Kidney glomerular epithelial cell (primary cell): Measurements from ENCODE around the gene CPA4.

Experiments used
- DNase-seq: peaks from one replicate; lab custom pipeline; 2025; lab: John Stamatoyannopoulos, UW

The CPA4 gene

GRCh38 chr7:130275826-130276297, 17.1 kb upstream of the CPA4 start:
- DNase-seq: peak; percentile 27

DNA sequence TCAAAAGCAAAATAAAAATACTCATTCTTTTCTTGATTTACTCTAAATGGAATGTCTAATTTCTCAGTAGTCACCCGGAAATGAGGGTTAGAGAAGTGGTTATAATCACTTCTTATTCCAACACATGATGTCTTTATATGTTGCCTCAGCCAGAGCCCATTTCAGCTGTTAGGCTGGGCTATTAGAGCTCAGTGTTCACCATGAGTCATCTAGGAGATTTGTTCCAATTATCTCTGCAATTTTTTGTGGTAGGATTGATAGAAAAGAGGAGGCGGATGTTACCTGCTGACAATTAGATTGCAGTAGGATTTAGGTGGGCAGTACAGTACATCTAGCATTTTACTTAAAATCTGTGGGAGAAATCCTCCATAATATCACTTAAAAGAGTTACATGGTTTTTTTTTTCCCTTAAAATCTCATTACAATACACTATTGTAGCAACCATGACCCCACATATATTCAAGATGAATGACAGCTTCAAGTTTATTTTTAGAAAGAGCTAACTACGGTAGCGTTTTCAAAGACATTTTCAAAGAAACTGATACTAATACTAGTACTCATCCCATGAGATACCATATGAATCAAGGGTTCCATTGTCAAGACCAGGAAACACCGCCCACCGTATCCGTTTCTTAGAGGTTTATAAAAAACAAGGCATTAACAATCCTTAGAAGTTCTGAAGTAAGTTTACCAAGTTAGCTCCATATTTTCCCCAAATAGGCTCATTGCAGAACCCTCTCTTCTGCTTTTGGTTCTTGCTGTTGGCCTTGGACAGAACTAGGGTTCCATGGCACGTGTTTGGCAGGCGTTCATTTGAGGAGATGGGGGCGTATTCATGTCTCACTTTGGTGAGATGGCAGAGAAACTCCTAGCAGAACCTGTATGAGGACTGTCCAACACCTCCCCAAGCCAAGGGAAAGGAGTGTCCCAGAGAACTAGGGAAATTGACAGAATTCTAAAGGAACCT, 15.9 kb upstream of the CPA4 start:
- peak; percentile 15 for DNase-seq

DNA sequence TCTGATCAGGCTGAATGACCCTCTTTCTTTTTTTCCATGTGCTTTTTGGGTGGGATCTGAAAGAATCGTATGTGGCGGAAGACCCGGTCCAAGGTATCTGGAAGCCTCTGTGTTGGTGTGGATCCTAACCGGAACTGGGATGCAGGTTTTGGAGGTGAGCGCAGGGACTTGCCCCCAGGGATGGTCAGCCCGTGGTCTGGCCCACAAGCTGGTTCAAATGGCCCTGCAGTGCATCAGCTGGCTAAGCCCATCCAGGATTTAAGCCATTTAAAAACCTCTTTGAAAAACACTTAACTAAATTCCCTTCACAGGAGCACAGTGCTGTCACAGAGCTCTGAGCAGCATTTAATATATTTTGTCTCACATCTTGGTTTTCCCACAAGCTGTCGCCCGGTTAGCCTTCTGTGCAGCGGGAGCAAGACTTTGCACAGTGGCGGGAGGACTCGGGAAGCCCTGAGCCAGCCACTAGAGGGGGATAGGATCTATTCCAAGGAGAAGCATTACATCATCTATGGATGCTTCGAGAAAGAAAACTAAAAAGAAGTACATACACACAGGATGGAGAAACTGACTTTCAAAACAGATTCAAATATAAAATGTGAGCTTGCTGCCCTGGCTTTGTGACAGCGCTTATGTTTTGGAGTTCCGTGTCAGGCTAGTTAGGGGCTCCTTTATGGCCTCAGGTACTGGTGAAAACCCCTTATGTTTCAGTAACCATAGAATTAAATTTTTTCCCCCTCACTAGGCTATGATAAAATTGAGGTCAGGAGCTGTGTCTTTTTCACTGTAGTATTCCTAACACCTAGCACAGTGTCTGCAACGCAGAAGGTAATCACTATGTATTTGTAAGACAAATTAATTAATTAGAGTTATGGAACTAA, 15.0 kb upstream of the CPA4 start:
- peak; percentile 34 for DNase-seq

GRCh38 chr7:130278860-130279259, 14.1 kb upstream of the CPA4 start:
- no peak for DNase-seq

- DNase-seq: no peak
Observed at GRCh38 chr7:130279286-130279685, 13.7 kb upstream of the CPA4 start.

- no peak for DNase-seq
Observed at GRCh38 chr7:130279906-130280305, 13.1 kb upstream of the CPA4 start.

DNA sequence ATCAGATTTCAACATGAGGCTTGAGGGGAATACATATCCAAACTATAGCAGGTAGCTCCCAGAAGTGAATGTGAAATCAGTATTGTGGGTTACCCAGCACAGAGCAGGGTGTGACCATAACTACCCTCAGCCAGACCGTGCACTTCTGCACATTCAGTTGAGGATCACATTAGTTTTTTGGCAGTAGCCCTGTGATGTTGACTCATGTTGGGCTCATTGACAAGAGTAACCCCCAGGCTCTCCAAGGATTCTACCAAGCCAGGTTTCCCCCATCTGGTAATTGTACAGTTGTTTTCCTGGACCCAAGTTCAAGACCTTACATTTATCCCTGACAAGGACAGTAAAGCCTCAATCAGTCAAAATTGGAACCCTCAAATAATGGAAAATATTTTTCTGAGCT, 11.7 kb upstream of the CPA4 start:
- DNase-seq: no peak

- no peak for DNase-seq
Observed at GRCh38 chr7:130286881-130287280, 6.1 kb upstream of the CPA4 start.

DNA sequence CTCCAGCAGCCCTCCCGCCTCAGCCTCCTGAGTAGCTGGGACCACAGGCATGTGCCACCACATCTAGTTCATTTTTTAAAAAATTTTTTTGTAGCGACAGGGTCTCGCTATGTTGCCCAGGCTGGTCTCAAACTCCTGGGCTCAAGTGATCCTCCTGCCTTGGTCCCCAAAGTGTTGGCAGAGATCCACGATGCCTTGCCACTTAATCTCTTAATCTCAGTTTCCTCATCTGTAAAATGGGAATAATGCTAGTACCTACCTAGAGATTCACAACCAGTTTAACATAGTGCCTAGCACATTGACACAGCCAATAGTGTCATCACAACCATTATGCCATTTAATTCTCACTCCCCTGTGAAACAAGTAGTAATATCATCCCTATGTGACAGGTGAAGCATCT, 4.8 kb upstream of the CPA4 start:
- DNase-seq: no peak

GRCh38 chr7:130288829-130289228, 4.1 kb upstream of the CPA4 start:
- no peak for DNase-seq

DNA sequence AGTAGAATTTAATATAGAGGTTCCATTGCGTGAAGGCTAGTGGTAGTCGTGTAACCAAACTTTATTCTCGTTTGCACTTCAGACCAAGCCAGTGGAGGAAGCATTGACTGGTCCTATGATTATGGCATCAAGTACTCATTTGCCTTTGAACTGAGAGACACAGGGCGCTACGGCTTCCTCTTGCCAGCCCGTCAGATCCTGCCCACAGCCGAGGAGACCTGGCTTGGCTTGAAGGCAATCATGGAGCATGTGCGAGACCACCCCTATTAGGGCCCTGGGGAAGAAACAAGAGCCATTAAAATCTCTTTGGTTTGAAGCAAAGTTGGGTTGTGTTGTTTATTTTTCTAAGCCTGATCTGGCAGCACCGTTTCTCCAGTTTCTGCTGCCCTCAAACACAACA, 3.5 kb upstream of the CPA4 start:
- no peak for DNase-seq

- DNase-seq: peak; percentile 74
Observed at GRCh38 chr7:130290745-130291144, 2.2 kb upstream of the CPA4 start.

- DNase-seq: no peak
Observed at GRCh38 chr7:130293521-130293920, 560 bp downstream of the CPA4 start.

DNA sequence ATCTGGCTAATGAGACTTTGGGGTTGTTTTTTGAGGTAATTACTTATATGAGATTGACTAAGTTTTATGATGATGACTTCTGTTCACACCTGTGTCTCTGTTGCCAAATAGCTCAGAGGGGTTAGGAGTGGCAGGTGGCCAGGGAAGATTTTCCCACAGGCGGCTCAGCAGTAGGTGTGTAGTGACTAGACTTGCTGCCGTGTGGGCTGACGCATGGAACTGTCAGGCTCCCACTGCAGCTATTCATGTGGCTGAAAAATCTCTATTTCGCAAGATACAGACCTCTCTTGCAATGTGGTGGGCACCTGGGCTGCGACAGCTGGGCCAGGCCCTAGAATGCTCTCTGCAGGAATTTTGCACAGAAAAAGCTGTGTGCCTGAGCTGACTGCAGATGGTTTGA, 1.4 kb downstream of the CPA4 start:
- no peak for DNase-seq

DNA sequence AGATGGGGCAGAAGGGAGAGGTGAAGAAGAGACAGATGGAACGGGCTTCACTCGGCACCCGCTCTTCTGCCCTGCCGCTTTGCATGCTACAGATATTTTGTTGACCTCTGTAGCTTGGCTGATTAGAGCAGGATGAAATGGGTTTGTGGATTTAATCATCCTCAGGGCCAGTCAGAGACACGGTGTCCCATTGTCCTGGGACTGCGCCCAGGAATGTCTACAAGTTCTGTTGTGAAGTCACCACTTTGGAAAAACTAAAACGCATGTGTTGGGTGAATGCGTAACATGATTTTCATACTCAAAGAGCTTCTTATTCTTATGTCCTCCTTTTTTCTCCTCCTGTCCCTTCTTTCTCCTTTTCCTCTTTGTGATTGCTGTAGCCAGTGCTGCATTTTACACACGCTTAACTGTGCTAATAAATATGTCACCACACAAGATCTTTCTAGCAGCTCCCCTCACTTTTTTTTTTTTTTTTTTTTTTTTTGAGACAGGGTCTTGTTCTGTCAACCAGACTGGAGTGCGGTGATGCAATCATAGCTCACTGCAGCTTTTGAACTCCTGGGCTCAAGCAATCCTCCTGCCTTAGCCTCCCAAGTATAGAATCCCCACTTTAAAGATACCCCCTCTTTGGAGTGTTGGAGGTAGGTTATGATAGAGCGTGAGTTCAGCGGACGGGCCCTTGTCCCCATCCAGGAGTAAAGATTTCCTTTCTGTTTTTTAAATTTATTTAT, 3.4 kb downstream of the CPA4 start:
- DNase-seq: no peak

DNA sequence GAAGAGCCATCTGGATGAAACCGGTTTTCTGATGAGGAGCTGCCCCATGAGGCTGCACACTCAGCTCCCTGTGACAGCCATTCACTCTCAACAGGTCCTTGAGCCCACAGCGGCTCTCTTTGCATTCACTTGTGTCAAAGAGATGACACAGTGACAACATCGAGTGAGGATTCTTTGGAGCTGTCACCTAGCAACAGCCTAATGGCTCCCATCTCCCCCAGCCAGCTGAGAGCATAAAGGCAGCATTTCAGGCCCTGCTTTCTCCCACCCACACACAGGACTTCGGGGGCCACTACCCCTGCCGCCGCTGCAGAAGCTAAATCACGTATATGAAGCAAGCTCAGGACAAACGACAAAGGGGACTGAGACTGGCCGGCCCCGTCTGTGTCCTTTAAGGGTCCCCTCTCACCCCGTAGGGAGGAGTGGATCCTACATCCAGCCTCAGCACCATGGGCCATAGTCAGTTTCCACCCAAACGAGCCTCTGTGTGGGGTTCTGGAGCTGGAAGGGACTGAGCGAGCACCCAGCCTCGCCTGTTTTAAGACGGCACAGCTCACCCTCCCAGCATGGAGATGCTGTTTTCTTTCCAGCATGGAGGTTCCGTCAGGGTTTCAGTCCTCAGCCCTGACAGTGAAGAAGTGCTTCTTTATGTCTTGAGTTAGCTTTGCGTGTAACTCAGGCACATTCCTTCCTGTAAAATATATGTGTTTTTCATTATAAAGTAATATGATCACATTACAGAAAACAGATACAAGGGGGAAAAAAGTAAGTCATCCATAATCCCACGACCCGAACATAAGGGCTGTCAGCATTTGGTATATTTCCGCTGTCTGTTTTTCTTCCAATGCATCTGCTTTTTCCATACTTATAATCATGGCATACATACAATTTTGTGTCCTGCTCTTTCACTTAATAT, 4.9 kb downstream of the CPA4 start:
- no peak for DNase-seq

DNA sequence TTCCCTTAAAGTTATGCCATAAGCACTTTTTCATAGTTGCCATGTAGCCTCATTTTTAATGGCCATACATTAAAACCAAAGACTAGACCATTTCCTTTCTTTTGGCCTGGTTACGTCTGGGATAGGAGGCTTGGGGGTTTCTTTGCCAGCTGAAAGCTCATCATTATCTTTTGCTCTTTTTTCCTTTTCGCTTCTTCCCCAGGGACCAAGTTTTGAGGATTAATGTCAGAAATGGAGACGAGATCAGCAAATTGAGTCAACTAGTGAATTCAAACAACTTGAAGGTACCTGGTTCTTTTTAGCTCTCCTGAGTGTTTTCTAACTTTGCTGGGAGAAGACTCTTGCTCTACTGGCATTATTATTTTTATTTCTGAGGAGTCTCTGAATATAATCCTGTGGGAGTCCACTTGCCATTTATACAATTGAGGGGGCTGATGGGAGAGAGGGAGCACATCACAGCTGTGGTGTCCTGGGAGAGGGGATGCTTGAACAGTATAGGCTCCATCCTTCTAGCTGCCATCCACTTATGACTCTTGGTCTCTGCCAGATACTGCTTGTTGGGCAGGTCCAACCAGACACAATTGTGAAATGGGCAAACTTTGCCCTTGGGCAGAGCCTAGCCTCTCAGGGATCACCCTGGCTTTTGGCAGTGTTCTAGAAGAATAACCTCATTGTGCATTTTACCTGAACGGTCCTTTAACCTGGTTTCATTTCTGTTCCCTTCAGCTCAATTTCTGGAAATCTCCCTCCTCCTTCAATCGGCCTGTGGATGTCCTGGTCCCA, 5.8 kb downstream of the CPA4 start:
- DNase-seq: no peak

GRCh38 chr7:130299866-130300265, 6.9 kb downstream of the CPA4 start:
- DNase-seq: peak; percentile 10

DNA sequence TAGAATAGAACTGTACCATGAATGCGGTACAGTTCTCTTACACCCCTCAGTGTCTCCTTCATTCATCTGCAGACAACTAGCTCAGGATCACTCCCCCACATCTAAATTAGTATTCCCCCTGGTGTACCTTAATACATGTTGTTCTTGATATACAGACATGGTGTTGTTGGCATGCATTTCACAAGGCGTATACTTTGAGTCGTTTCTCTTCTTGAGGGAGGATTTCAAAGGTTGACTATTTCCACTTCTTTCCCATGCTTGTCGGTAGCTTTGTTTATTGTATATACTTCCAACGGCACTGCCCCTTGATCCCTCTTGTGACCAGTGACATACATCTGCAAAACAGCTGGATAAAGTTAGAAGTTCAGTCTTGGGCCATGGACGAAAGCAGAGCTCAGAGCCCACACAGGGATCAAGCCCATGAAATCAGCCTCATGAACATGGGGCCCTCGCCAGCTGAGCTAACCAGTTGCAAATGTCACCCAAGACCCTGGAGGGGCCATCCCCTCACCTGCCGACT, 8.6 kb downstream of the CPA4 start:
- DNase-seq: no peak

DNA sequence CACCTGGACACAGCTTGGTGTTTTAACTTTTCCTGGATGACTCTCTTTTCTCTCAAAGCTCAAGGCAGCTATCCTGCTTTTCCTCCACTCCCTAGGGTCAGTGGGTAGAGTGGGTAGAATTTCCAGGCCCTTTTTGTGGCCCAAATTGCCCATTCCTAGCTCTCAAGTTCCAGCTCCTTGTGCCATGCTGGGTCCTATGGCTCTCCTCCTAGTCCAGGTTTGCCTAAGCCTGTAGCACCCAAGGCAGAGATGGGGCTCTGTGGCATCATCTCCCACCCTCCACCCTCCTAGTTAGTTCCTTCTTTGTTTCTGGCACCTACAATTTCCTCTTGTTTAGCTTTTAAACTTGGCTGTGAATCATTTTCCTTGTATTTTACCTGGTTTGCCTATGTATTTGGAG, 9.7 kb downstream of the CPA4 start:
- DNase-seq: no peak
